NT2/D1 (cell line): ENCODE data around the gene RAB3B.

Source experiments
- YY1 ChIP-seq: IDR thresholded peaks from 2 replicates; pipeline ENCODE4 v1.6.1; 2011; ENCODE audit not compliant: insufficient read length, insufficient read depth
- ZNF274 ChIP-seq: IDR thresholded peaks from 2 replicates; pipeline ENCODE4 v1.6.1; 2011; ENCODE audit warnings: mild to moderate bottlenecking, low read depth, low read length

DNA sequence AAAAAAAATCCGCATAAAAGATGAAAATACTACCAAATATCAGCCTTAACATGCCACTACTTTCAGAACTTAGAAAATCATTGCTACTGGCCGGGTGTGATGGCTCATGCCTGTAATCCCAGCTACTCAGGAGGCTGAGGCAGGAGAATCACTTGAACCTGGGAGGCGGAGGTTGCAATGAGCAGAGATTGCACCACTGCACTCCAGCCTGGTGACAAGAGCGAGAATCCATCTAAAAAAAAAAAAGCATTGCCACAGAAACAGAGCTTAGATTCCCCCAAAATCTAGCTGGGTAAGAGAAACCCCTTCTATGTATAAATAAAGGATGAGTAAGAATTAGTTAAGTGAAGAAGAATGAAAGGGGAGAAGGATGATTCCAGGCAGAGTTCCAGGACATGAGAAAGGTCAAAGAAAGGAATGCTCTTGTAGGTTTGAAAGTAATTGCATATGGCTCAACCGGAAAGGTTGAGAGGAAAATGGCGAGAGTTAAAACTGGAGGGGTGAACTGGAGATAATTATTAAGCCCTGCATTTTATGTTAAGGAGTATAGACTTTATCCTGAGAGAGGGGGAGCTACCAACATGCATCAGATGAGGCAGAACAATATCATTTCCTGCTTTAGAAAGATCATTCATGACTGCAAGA is 92.3 kb downstream of the RAB3B start:
- TF ChIP-seq ZNF274, result no peak
- TF ChIP-seq YY1, result no peak
